Mucosa of descending colon (tissue), 3 donors: ENCODE measurements around the gene CRYBB1. TPM values are rescaled to one million over a fixed set of nuclear protein-coding genes. Genes with fewer than 3 reads are reported as not detected.
"Not testable (repeated sequence)": the region's sequence is repeated elsewhere in the genome, so short reads cannot be mapped to it uniquely, and the experiment has no call there.

Experiments used
- ATAC-seq: fragments of 200-7000 bp; cut with Tn5 transposase; one replicate; pipeline ENCODE4 v1.9.1; 2020; ENCODE audit warnings: mild to moderate bottlenecking, moderate library complexity
- DNase-seq, 3 donors: peaks; one replicate each; pipeline ENCODE4 v3.0.0-alpha.2; 2020
- H3K36me3 ChIP-seq: fragments of 200-600 bp; one replicate; pipeline ENCODE4 v1.8.0; 2021; ENCODE audit warnings: low read depth, mild to moderate bottlenecking
- H3K4me1 ChIP-seq: fragments of 200-600 bp; one replicate; pipeline ENCODE4 v1.8.0; 2021; ENCODE audit warnings: low read depth, mild to moderate bottlenecking
- H3K4me3 ChIP-seq: fragments of 200-600 bp; one replicate; pipeline ENCODE4 v1.8.0; 2021; ENCODE audit warnings: mild to moderate bottlenecking
- H3K9me3 ChIP-seq: fragments of 200-600 bp; one replicate; pipeline ENCODE4 v1.8.0; 2021; ENCODE audit warnings: mild to moderate bottlenecking
- intact Hi-C, 2 donors: fragments of 100-400 bp; cut with DNase I in 1 of 2; cut with micrococcal nuclease in 1 of 2; formaldehyde crosslinking; loops; one replicate each; pipeline versions ENCODE4 v1.11.0 to v1.11.1; 2022; cut with DNase I, micrococcal nuclease
- total RNA-seq, 3 donors: library from RNA; stranded (reverse); fragmentation: NEBNext Ultra II Directional in 2 of 3; extraction: Animal tissue kit (Norgen Biotek cat#: 25700) in 2 of 3; gene quantifications; one replicate each; pipeline versions ENCODE4 v1.2.1 to v1.2.4, GENCODE V29; 2021 to 2023
- TF ChIP-seq, protein P1 (sequence below): fragments of 200-600 bp; IDR thresholded peaks from one replicate; pipeline ENCODE4 v1.8.0; 2022; ENCODE audit warnings: antibody characterized with exemption, mild to moderate bottlenecking
- donor health status: DM: no; HTN: no; CAD: no; lungs with moderate emphysema.
- donor health status: DM: no; HTN: no; CAD: no.
- donor health status: DM: no; HTN: yes; CAD: no.

The CRYBB1 gene
- total RNA-seq, 3 donors from 2014 or later = 1.0 TPM; not detected in 2

DNA sequence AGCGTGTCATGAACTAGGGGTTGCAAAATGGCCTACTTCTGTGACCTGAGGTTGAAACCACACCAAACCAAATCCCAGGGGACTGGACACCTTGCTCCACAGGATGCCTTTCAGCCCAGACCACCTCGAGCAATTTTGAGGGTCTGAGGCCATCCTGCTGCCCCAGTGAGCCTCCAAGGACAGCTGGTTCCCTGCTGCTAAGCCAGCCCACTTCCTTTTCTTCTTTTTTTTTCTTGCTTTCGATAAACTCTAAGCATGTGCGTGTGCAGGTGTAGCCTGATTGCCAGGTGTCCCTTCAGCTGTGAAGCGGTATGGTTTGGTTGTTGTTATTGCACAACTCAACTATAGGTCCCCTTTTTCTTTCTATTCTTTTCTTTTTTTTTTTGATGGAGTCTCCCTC lies 2.7 kb downstream of the CRYBB1 start:
- TF ChIP-seq, protein P1, sequence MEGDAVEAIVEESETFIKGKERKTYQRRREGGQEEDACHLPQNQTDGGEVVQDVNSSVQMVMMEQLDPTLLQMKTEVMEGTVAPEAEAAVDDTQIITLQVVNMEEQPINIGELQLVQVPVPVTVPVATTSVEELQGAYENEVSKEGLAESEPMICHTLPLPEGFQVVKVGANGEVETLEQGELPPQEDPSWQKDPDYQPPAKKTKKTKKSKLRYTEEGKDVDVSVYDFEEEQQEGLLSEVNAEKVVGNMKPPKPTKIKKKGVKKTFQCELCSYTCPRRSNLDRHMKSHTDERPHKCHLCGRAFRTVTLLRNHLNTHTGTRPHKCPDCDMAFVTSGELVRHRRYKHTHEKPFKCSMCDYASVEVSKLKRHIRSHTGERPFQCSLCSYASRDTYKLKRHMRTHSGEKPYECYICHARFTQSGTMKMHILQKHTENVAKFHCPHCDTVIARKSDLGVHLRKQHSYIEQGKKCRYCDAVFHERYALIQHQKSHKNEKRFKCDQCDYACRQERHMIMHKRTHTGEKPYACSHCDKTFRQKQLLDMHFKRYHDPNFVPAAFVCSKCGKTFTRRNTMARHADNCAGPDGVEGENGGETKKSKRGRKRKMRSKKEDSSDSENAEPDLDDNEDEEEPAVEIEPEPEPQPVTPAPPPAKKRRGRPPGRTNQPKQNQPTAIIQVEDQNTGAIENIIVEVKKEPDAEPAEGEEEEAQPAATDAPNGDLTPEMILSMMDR = no peak
- ATAC-seq (peak; percentile 36), DNase-seq (no peak)
- intact Hi-C loops = no loop called here
- H3K36me3 ChIP-seq = no peaks in the 10 kb centered on the region
- H3K9me3 ChIP-seq = no peaks in the 10 kb centered on the region
- H3K4me3 ChIP-seq = no peak overlapping the region
- H3K4me1 ChIP-seq = no peaks in the 10 kb centered on the region

DNA sequence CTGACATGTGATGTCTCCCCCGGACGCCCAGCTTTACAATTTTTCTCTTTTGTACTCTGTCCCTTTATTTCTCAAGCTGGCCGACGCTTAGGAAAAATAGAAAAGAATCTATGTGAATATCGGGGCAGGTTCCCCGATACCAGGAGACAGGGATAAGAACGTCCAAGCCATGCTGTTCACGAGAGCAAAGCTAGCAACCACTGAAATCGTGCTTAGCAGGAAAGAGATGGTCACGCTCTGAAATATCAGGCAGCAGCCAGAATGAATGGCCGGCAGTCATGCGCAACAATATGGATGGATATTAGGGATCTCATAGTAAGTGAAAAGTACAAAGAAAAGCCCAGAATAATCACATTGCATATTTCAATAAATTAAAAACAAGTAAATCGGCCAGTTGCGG lies 3.5 kb downstream of the CRYBB1 start:
- DNase-seq (no peak), ATAC-seq (no peak)
- intact Hi-C loops = no loop called here
- Histone ChIP-seq H3K4me3 (no peak overlapping the region), H3K36me3 (no peaks in the 10 kb centered on the region), H3K4me1 (no peaks in the 10 kb centered on the region), H3K9me3 (no peaks in the 10 kb centered on the region)
- TF ChIP-seq, protein P1 = no peak

DNA sequence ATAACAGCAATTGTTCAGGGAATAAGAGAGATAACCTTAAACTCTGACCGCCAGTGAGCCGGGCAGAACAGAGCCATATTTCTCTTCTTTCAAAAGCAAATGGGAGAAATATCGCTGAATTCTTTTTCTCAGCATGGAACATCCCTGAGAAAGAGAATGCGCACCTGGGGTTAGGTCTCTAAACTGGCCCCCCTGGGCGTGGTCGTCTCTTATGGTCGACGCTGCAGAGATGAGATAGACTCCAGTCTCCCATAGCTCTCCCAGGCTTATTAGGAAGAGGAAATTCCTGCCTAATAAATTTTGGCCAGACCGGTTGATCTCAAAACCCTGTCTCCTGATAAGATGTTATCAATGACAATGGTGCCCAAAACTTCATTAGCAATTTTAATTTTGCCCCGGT lies 4.1 kb downstream of the CRYBB1 start:
- H3K4me3 ChIP-seq, DNase-seq, H3K36me3 ChIP-seq, H3K4me1 ChIP-seq, ATAC-seq, H3K9me3 ChIP-seq, intact Hi-C loops: not testable (repeated sequence)

DNA sequence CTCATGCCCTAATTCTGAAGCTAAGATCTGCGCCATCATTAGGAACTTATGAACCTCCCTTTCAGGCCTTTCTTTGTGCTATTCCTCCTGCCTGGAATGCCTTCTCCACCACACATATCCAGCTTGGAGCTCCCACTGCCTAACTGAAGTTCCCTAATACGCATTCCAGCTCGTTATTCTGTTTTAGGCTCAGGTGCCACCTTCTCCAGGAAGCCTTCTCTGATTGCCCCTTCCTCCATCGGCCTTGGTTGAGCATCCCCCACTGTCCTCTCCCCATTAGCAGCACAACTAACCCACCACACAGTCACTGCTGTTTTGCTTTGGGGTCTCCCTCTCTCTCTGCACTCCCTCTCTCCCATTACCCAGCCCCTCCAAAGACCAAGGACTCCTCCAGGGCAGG lies 5.2 kb downstream of the CRYBB1 start:
- H3K4me1 ChIP-seq = no peaks in the 10 kb centered on the region
- H3K4me3 ChIP-seq = no peak overlapping the region
- intact Hi-C loops = no loop called here
- H3K9me3 ChIP-seq = no peaks in the 10 kb centered on the region
- TF ChIP-seq, protein P1 = no peak
- no peaks in the 10 kb centered on the region for H3K36me3 ChIP-seq
- no peak for DNase-seq
- ATAC-seq = no peak

DNA sequence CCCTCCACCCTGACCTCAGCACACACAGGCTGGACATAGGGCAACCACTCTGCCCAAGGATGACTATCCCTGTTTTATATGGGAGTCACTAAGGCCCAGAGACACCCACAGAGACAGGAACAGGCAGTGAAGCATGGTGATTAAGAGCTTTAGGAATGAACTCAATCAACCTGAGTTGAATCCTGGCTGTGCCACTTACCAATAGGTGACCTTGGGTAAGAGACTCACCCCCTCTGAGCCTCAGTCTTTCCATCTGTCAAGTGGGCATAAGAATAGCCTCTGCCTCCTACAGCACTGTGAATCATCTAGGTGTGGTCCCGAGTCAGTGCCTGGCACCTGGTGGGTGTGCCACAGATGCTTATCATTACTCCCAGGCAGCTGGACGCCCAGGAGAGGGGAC lies 6.8 kb downstream of the CRYBB1 start:
- TF ChIP-seq, protein P1 = no peak
- DNase-seq (no peak), ATAC-seq (peak; percentile 26)
- Histone ChIP-seq H3K9me3 (no peaks in the 10 kb centered on the region), H3K4me1 (no peaks in the 10 kb centered on the region), H3K36me3 (no peaks in the 10 kb centered on the region), H3K4me3 (no peak overlapping the region)
- intact Hi-C loops = no loop called here

DNA sequence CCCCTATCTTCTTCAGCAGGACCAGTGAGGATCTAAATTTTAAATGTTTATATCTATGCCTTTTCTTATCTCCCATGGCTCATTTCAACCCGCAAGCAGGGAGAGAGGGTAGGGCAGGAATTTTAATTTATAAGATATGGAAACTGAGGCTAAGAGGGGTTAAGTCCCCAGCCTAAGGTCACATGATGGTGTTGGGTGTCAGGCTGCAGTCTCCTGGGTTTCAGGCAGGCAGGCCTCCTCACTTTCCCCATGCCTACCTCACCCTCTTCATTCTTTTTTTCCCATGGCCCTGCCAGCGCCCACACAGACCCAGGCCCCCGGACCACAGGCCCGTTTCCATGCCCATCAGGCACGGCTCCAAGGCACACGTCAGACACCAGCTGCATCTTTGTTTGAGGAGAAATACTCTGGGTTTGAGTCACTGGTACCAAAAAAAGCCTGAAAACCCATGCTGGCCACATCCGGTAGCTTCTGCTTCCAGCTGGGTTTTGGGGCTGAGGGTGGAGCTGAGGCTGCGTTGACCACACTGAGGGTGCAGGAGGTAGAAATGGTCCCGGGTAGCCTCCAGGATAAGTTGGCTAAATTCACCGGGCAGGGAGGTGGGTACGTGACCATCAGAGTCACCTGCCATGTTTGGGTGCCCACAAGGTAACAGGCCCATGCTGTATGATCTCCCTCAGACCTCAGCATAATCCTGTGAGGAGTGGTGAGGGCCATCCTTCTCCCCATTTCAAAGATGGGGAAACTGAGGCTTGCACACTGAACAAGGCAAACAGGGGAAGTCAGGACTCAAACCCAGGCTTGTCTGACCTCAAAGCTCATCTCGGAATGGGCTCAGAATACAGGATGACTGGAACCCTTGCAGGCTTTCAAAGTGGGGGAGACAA lies 7.5 kb downstream of the CRYBB1 start:
- intact Hi-C loops = no loop called here
- no peaks in the 10 kb centered on the region for H3K4me1 ChIP-seq
- TF ChIP-seq, protein P1 = no peak
- DNase-seq (peak; percentile 51 to 60 (median 60)), ATAC-seq (peak; percentile 80)
- H3K4me3 ChIP-seq = no peak overlapping the region
- H3K9me3 ChIP-seq = no peaks in the 10 kb centered on the region
- H3K36me3 ChIP-seq = no peaks in the 10 kb centered on the region
